Endothelial cell (in vitro differentiated cells): ENCODE measurements around the gene ABCB9. TPM values are rescaled to one million over a fixed set of nuclear protein-coding genes. Genes with fewer than 3 reads are reported as not detected.
"Not testable (repeated sequence)": the region's sequence is repeated elsewhere in the genome, so short reads cannot be mapped to it uniquely, and the experiment has no call there.

Experiments
- DNase-seq: peaks from one replicate; pipeline ENCODE4 v3.0.0; 2021; ENCODE audit warnings: low spot score
- H3K27ac Mint-ChIP-seq: one replicate; pipeline ENCODE4 v1.8.0; 2021; ENCODE audit warnings: mixed read lengths, inconsistent platforms; ENCODE audit not compliant: unreplicated experiment
- H3K27me3 Mint-ChIP-seq: one replicate; pipeline ENCODE4 v1.8.0; 2021; ENCODE audit warnings: mild to moderate bottlenecking, moderate library complexity, mixed read lengths, inconsistent platforms; ENCODE audit not compliant: unreplicated experiment
- H3K36me3 Mint-ChIP-seq: one replicate; pipeline ENCODE4 v1.8.0; 2021; ENCODE audit warnings: mild to moderate bottlenecking, low read depth, mixed read lengths, inconsistent platforms; ENCODE audit not compliant: unreplicated experiment
- H3K4me1 Mint-ChIP-seq: one replicate; pipeline ENCODE4 v1.8.0; 2021; ENCODE audit warnings: mild to moderate bottlenecking, mixed read lengths, inconsistent platforms; ENCODE audit not compliant: unreplicated experiment
- H3K4me3 Mint-ChIP-seq: one replicate; pipeline ENCODE4 v1.8.0; 2021; ENCODE audit warnings: mild to moderate bottlenecking, mixed read lengths, inconsistent platforms; ENCODE audit not compliant: unreplicated experiment
- H3K9me3 Mint-ChIP-seq: one replicate; pipeline ENCODE4 v1.8.0; 2021; ENCODE audit warnings: mixed read lengths, inconsistent platforms; ENCODE audit not compliant: unreplicated experiment
- total RNA-seq: library from RNA; stranded (reverse); fragmentation: NEBNext Ultra II Directional; extraction: Animal tissue kit (Norgen Biotek cat#: 25700); gene quantifications from one replicate; pipeline ENCODE4 v1.2.1, GENCODE V29; 2021; ENCODE audit not compliant: unreplicated experiment
- TF ChIP-seq, protein P1 (sequence below): fragments of 200-600 bp; sonication (generic); IDR thresholded peaks from one replicate; pipeline ENCODE4 v1.5.0; 2021; ENCODE audit warnings: antibody characterized with exemption; ENCODE audit not compliant: unreplicated experiment

Gene ABCB9
- total RNA-seq, 1 donor from 2014 or later: 10.9 TPM

DNA sequence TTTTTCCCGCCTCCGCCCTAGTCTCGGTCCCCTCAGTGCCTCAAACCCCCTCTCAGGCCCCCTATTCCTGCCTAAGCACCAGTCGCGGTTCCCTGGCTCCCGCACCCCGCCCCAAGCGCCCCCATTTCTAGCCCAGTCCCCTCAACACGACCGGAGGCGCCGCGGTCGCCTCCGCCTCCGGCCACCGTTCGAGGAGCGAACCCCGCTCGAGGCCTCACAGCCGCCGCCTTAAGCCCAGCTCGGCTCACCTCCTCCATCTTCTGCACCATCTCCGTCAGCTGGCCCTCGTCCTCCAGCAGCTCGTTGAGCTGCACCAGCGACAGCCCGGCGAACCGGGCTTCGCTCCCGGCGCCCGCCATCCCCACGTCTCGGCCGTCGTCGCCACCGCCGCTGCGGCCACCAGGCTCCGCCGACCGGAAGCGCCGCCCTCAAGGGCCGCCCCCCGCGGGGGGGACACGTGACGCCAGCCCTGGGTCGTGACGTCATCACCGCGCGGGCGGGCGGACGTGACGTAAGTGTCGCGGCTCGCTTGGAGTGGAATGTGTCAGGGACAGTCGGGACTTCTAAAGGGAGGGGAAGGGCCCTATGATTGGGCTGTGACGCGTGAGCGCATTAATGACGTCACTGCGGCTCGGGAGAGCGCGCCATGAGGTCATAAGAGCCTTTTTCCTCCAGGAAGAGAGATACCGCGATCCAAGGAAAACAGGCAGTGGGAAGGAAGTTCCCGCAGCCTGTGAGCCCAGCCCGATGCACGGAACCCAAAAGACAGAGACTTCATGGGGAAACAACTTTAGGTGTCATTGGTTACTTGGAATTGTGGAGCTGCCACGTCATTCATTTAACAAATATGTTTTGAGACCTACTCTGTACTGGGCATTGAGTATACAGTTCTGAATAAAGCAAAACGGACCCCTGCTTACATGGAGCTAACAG lies 70.3 kb downstream of the ABCB9 start, which contains the start of gene VPS37B:
TSS of gene VPS37B (minus strand) at position 421 of the 933 bp plus-strand sequence. CDS start at position 359, 62 bp downstream.
- TF ChIP-seq, protein P1, sequence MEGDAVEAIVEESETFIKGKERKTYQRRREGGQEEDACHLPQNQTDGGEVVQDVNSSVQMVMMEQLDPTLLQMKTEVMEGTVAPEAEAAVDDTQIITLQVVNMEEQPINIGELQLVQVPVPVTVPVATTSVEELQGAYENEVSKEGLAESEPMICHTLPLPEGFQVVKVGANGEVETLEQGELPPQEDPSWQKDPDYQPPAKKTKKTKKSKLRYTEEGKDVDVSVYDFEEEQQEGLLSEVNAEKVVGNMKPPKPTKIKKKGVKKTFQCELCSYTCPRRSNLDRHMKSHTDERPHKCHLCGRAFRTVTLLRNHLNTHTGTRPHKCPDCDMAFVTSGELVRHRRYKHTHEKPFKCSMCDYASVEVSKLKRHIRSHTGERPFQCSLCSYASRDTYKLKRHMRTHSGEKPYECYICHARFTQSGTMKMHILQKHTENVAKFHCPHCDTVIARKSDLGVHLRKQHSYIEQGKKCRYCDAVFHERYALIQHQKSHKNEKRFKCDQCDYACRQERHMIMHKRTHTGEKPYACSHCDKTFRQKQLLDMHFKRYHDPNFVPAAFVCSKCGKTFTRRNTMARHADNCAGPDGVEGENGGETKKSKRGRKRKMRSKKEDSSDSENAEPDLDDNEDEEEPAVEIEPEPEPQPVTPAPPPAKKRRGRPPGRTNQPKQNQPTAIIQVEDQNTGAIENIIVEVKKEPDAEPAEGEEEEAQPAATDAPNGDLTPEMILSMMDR: no peak
- no peaks in the 10 kb centered on the region for H3K9me3 Mint-ChIP-seq
- peak within 1 kb of the TSS; percentile 78 for H3K27ac Mint-ChIP-seq
- peaks cover 31% of the 10 kb centered on the region for H3K4me1 Mint-ChIP-seq
- peak; percentile 77 for DNase-seq
- H3K4me3 Mint-ChIP-seq: peak within 1 kb of the TSS; percentile 90
- peaks cover 6% of the 10 kb centered on the region for H3K36me3 Mint-ChIP-seq
- peaks cover 10% of the 10 kb centered on the region for H3K27me3 Mint-ChIP-seq

DNA sequence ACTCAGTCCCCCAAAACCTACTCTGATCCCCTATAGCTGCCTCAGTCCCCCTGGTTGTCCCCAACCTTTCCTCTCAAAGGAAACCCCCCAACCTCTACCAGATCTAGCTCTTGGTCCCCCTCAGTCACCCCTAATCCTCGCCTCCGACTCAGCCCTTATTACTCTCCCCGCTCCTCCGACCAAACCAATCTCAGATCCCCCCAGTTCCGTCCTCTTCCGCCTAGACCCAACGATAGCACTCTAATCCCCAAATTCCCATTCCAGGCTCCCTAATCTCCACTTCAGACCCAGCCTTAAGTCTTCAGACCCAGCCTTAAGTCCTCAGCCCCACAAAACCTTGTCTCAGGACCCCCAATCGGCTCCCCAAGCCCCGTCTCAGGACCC lies 71.0 kb downstream of the ABCB9 start:
- no peak for DNase-seq
- Mint-ChIP-seq H3K4me1 (peaks cover 31% of the 10 kb centered on the region), H3K9me3 (no peaks in the 10 kb centered on the region), H3K27ac (peak overlapping the region; percentile 57), H3K27me3 (peaks cover 10% of the 10 kb centered on the region), H3K36me3 (peaks cover 6% of the 10 kb centered on the region), H3K4me3 (peak overlapping the region; percentile 90)
- TF ChIP-seq, protein P1: no peak

DNA sequence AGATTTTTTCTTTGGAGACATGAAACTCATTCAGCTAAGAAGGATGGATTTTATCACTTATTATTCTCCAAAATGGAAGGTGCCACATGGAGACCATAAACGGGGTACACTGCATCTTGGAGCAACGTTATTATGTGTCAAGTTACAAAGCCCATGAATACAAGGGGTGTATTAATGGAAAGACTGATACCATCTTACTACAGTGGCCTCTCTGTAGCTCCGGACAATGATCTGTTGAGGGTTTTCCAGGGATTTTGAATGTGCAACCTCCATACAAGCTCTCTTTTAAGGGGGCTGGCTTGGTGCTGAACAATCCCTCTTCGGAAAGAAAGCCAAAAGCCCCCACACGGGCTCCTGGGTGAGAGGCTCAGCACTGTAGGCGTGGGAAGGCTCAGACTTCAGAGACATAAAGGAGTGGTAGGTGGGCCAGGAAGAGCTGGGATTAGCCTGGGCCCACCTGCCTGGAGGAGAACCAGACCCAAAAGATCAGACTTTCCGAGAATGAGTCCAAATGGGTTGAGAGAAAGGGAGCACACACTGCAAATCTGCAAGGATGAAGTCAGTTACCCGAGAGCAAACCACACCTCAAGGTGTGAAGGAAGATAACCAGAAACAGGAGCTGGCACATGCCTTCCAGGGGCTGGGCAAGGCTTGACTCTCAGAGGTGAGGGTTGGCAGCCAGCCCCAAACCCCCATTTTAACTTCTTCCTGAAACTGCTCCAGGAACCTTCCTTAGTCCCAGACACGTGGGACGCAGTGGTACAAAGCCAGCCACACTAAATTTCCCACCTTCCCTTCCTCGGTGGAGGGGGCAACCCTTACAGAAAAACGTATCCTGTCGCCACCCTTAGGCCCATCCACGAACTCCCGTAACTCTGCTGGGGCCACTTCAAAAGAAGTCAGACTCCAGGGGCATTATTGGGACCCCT lies 71.8 kb downstream of the ABCB9 start:
- Mint-ChIP-seq H3K4me1 (peaks cover 34% of the 10 kb centered on the region), H3K27ac (no peak overlapping the region), H3K36me3 (peaks cover 6% of the 10 kb centered on the region), H3K9me3 (no peaks in the 10 kb centered on the region), H3K27me3 (peaks cover 13% of the 10 kb centered on the region), H3K4me3 (peak overlapping the region; percentile 90)
- TF ChIP-seq, protein P1: no peak
- DNase-seq: no peak

DNA sequence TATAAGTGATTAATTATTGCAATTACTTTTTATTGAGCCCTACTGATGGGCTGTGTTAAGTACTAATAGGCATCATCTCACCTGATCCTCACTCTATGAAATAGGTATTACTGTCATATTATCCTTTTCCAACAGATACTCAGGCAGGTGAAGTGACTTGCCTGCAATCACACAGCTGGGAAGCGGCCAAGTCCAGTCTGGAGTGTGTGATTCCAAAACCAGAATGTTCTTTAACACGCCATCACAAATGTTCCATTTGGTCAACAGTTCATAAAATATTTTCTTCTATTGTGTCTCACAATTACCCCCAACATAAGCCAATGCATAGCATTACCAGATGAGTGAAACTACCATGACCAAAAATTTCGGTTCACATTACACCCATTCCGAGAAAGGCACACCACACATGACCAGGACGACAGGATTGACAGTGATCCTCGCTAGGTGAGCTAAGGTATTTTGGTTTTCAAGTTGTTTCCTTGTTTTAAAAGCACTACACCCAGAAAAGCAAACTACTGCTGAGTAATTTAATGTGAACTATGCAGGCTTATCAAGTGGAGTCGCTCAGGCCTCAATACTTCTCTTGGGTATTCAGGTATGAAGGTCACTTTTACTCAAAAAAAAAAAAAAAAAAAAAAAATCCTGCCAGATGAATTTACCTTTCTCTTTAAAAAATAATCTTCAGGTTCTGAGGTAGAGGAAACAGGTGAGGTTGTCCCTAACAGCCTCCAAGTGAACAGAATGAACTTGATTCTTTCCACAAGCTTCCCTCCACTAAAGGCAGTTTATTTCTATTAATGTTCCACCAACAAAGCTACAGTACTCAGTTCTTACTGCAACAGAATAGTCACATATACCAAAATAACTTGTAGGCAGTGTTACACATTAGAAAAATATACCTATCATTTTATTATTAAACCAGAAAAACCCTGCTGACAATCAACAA lies 72.8 kb downstream of the ABCB9 start:
- Mint-ChIP-seq H3K9me3 (no peaks in the 10 kb centered on the region), H3K27me3 (peaks cover 18% of the 10 kb centered on the region), H3K4me1 (peaks cover 33% of the 10 kb centered on the region), H3K36me3 (peaks cover 6% of the 10 kb centered on the region), H3K27ac (no peak overlapping the region), H3K4me3 (no peak overlapping the region)
- TF ChIP-seq, protein P1: no peak
- no peak for DNase-seq

DNA sequence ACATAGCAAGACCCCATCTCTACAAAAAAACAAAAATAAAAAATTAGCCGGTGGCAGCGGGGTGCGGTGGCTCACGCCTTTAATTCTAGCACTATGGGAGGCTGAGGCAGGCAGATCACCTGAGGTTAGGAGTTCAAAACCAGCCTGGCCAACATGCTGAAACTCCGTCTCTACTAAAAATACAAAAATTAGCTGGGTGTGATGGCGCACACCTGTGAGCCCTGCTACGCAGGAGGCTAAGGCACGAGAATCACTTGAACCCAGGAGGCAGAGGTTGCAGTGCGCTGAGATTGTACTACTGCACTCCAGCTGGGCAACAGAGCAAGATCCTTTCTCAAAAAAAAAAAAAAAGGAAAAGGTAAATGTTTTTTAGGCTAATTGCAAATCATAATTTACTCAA lies 73.5 kb downstream of the ABCB9 start:
- H3K4me3 Mint-ChIP-seq, H3K36me3 Mint-ChIP-seq, DNase-seq, H3K9me3 Mint-ChIP-seq, H3K27ac Mint-ChIP-seq: not testable (repeated sequence)
- Mint-ChIP-seq H3K4me1 (peaks cover 32% of the 10 kb centered on the region), H3K27me3 (peaks cover 21% of the 10 kb centered on the region)
